PC-9 (cell line): ENCODE measurements around the gene PLAC9. TPM values are rescaled to one million over a fixed set of nuclear protein-coding genes. Genes with fewer than 3 reads are reported as not detected.

Experiments used
- BruUV-seq: library from RNA; stranded (reverse); fragments of 400-500 nt; replicated peaks from 2 replicates; lab custom pipeline; 2021; lab: Mats Ljungman, UMichigan
- CTCF ChIA-PET: fragments of 300-600 bp; sonication (Branson Sonifier 250); formaldehyde crosslinking; loops from one replicate; lab custom pipeline; 2022; ENCODE audit warnings: antibody characterized with exemption; lab: Charles Lee
- POLR2A ChIA-PET: fragments of 300-600 bp; sonication (Branson Sonifier 250); formaldehyde crosslinking; loops from one replicate; lab custom pipeline; 2022; ENCODE audit warnings: antibody characterized with exemption; ENCODE audit not compliant: unreplicated experiment; lab: Charles Lee
- DNase-seq, 2 experiments: peaks; one replicate each; pipeline versions ENCODE4 v3.0.0 to v3.0.0-alpha.2; 2015 to 2022; ENCODE audit warnings: mixed read lengths in 1 of 2
- H2AFZ ChIP-seq: fragments of 200-600 bp; sonication (generic); 2 replicates; pipeline ENCODE4 v1.8.1; 2017; ENCODE audit warnings: antibody characterized with exemption
- H3F3A ChIP-seq: fragments of 200-600 bp; sonication (generic); 2 replicates; pipeline ENCODE4 v1.8.1; 2017; ENCODE audit warnings: antibody characterized with exemption, mild to moderate bottlenecking, low read depth; ENCODE audit not compliant: insufficient read depth
- H3K27ac ChIP-seq: fragments of 200-600 bp; sonication (generic); 2 replicates; pipeline ENCODE4 v1.6.1; 2016; ENCODE audit warnings: mixed run types
- H3K27me3 ChIP-seq: fragments of 200-600 bp; sonication (generic); 2 replicates; pipeline ENCODE4 v1.6.1; 2016; ENCODE audit warnings: low read depth, mixed run types; ENCODE audit not compliant: insufficient read depth
- H3K36me3 ChIP-seq: fragments of 200-600 bp; sonication (generic); 2 replicates; pipeline ENCODE4 v1.6.1; 2016; ENCODE audit warnings: low read depth, mixed run types
- H3K4me1 ChIP-seq: fragments of 200-600 bp; sonication (generic); replicated peaks from 2 replicates; pipeline ENCODE4 v1.6.1; 2016; ENCODE audit warnings: mixed run types; ENCODE audit not compliant: insufficient read depth
- H3K4me2 ChIP-seq: fragments of 200-600 bp; sonication (generic); 2 replicates; pipeline ENCODE4 v1.6.1; 2017; ENCODE audit warnings: mixed run types
- H3K4me3 ChIP-seq: fragments of 200-600 bp; sonication (generic); 2 replicates; pipeline ENCODE4 v1.6.1; 2016; ENCODE audit warnings: mixed run types
- H3K79me2 ChIP-seq: fragments of 200-600 bp; sonication (generic); 2 replicates; pipeline ENCODE4 v1.6.1; 2017; ENCODE audit warnings: low read depth, mixed run types
- H3K9me2 ChIP-seq: fragments of 200-600 bp; sonication (generic); 2 replicates; pipeline ENCODE4 v1.8.1; 2017; ENCODE audit warnings: mild to moderate bottlenecking; ENCODE audit not compliant: insufficient read depth
- H3K9me3 ChIP-seq: fragments of 200-600 bp; sonication (generic); 2 replicates; pipeline ENCODE4 v1.8.1; 2016; ENCODE audit warnings: low read depth; ENCODE audit not compliant: insufficient read depth
- H4K20me1 ChIP-seq: fragments of 200-600 bp; sonication (generic); 2 replicates; pipeline ENCODE4 v1.8.1; 2017; ENCODE audit not compliant: insufficient read depth
- CTCF ChIP-seq: fragments of 200-600 bp; sonication (generic); conservative IDR thresholded peaks from 2 replicates; pipeline ENCODE4 v1.6.1; 2017; ENCODE audit warnings: mixed run types, antibody characterized with exemption, mild to moderate bottlenecking, moderate library complexity
- EZH2 ChIP-seq: fragments of 200-600 bp; sonication (generic); IDR thresholded peaks from 2 replicates; pipeline ENCODE4 v1.8.0; 2017; ENCODE audit warnings: antibody characterized with exemption, low read depth
- intact Hi-C: fragments of 100-400 bp; cut with micrococcal nuclease; formaldehyde crosslinking; loops from one replicate; pipeline ENCODE4 v1.10.0; 2022; ENCODE audit not compliant: unreplicated experiment
- total RNA-seq: library from RNA; stranded (reverse); gene quantifications from 2 replicates; pipeline ENCODE4 v1.2.3, GENCODE V29; 2021

The PLAC9 gene
- total RNA-seq, 1 experiment from 2014 or later = not detected

- ChIA-PET POLR2A (no interaction called here), CTCF (interaction anchor here (0.7 kb wide), 1 partner anchor 52 kb away, joined by 3 read pairs; no protein-coding TSS in a partner anchor)
- Histone ChIP-seq H3F3A (peaks cover 44% of the 10 kb centered on the region), H3K4me1 (peaks cover 31% of the 10 kb centered on the region), H3K9me3 (no peaks in the 10 kb centered on the region), H3K79me2 (peaks cover 23% of the 10 kb centered on the region), H3K36me3 (peaks cover 72% of the 10 kb centered on the region), H3K27me3 (no peaks in the 10 kb centered on the region), H3K4me3 (no peak overlapping the region), H3K4me2 (no peak overlapping the region), H3K27ac (no peak overlapping the region), H2AFZ (no peak overlapping the region), H4K20me1 (no peaks in the 10 kb centered on the region), H3K9me2 (no peaks in the 10 kb centered on the region)
- TSS peak; percentile 1 for BruUV-seq
- intact Hi-C loops = no loop called here
- TF ChIP-seq EZH2 = no peak
- TF ChIP-seq CTCF = no peak
- DNase-seq = no peak
Observed at GRCh38 chr10:80154626-80154977, 22.1 kb downstream of the PLAC9 start.

GRCh38 chr10:80154978-80155695 lies 22.6 kb downstream of the PLAC9 start:
- TF ChIP-seq EZH2 = no peak
- no peak for TF ChIP-seq CTCF
- H3K4me3 ChIP-seq = no peak overlapping the region
- H3K4me1 ChIP-seq = peaks cover 36% of the 10 kb centered on the region
- no peak overlapping the region for H2AFZ ChIP-seq
- CTCF ChIA-PET = no interaction called here
- peak in 1 of 2 experiments; percentile 64 for DNase-seq
- H3K79me2 ChIP-seq = peaks cover 23% of the 10 kb centered on the region
- H3K27ac ChIP-seq = no peak overlapping the region
- H3K36me3 ChIP-seq = peaks cover 67% of the 10 kb centered on the region
- no peaks in the 10 kb centered on the region for H4K20me1 ChIP-seq
- BruUV-seq = no TSS peak
- intact Hi-C loops = no loop called here
- H3F3A ChIP-seq = peaks cover 44% of the 10 kb centered on the region
- POLR2A ChIA-PET = interaction anchor here (0.5 kb wide), 1 partner anchor 45 kb away, joined by 3 read pairs; no protein-coding TSS in a partner anchor
- H3K4me2 ChIP-seq = no peak overlapping the region
- no peaks in the 10 kb centered on the region for H3K27me3 ChIP-seq
- H3K9me2 ChIP-seq = no peaks in the 10 kb centered on the region
- no peaks in the 10 kb centered on the region for H3K9me3 ChIP-seq

- ChIA-PET CTCF (no interaction called here), POLR2A (interaction anchor here (0.5 kb wide), 1 partner anchor 44 kb away, joined by 3 read pairs; no protein-coding TSS in a partner anchor)
- no TSS peak for BruUV-seq
Observed at GRCh38 chr10:80155696-80156215, 23.2 kb downstream of the PLAC9 start.

More at GRCh38 chr10:80155696-80156215, 23.2 kb downstream of the PLAC9 start:
- H3K4me3 ChIP-seq = no peak overlapping the region
- intact Hi-C loops = no loop called here
- no peak overlapping the region for H2AFZ ChIP-seq
- TF ChIP-seq CTCF (no peak), EZH2 (no peak)
- DNase-seq = no peak
- H3F3A ChIP-seq = peaks cover 43% of the 10 kb centered on the region
- no peaks in the 10 kb centered on the region for H3K9me3 ChIP-seq
- peaks cover 61% of the 10 kb centered on the region for H3K36me3 ChIP-seq
- H3K9me2 ChIP-seq = no peaks in the 10 kb centered on the region
- H3K27ac ChIP-seq = no peak overlapping the region
- H3K79me2 ChIP-seq = peaks cover 23% of the 10 kb centered on the region
- H3K27me3 ChIP-seq = no peaks in the 10 kb centered on the region
- H3K4me2 ChIP-seq = no peak overlapping the region
- H3K4me1 ChIP-seq = peaks cover 43% of the 10 kb centered on the region
- no peaks in the 10 kb centered on the region for H4K20me1 ChIP-seq
